Stimulated activated naive CD8-positive, alpha-beta T cell treated with anti-CD3 and anti-CD28 coated beads, Interleukin-15, amount 100 ng/mL, for 72 hours (primary cell): ENCODE measurements around the gene FAM72A.
"Not testable (repeated sequence)": the region's sequence is repeated elsewhere in the genome, so short reads cannot be mapped to it uniquely, and the experiment has no call there.

Experiments
- ATAC-seq: fragments of 150-1000 bp; cut with Tn5 transposase; 2 replicates; pipeline ENCODE4 v1.10.0; 2021; ENCODE audit warnings: mild to moderate bottlenecking, moderate library complexity
- DNase-seq, 2 donors: peaks; one replicate each; pipeline ENCODE4 v3.0.0; 2021 to 2022
- H3K27ac Mint-ChIP-seq, 2 donors: one replicate each; pipeline ENCODE4 v1.8.0; 2022; ENCODE audit warnings: mild to moderate bottlenecking in 2 of 2, mixed read lengths in 2 of 2, moderate library complexity in 2 of 2
- H3K27me3 Mint-ChIP-seq: one replicate; pipeline ENCODE4 v1.8.0; 2022; ENCODE audit warnings: mixed read lengths
- H3K4me1 Mint-ChIP-seq: one replicate; pipeline ENCODE4 v1.8.0; 2022; ENCODE audit warnings: mild to moderate bottlenecking, mixed read lengths
- H3K4me3 Mint-ChIP-seq, 2 donors: one replicate each; pipeline ENCODE4 v1.8.0; 2022; ENCODE audit warnings: mild to moderate bottlenecking in 2 of 2, mixed read lengths in 2 of 2, moderate library complexity in 1 of 2
- H3K9me3 Mint-ChIP-seq, 2 donors: one replicate each; pipeline ENCODE4 v1.8.0; 2022; ENCODE audit warnings: mixed read lengths in 2 of 2

FAM72A gene

GRCh38 chr1:206182368-206183317 lies 20.0 kb downstream of the FAM72A start:
- not testable (repeated sequence) for ATAC-seq, H3K9me3 Mint-ChIP-seq, H3K27me3 Mint-ChIP-seq, DNase-seq, H3K27ac Mint-ChIP-seq, H3K4me3 Mint-ChIP-seq, H3K4me1 Mint-ChIP-seq

- H3K4me1 Mint-ChIP-seq, DNase-seq, ATAC-seq, H3K9me3 Mint-ChIP-seq, H3K27me3 Mint-ChIP-seq, H3K27ac Mint-ChIP-seq, H3K4me3 Mint-ChIP-seq: not testable (repeated sequence)
Observed at GRCh38 chr1:206179666-206180065, 23.0 kb downstream of the FAM72A start.

- not testable (repeated sequence) for H3K27me3 Mint-ChIP-seq, H3K4me1 Mint-ChIP-seq, H3K27ac Mint-ChIP-seq, H3K4me3 Mint-ChIP-seq, ATAC-seq, H3K9me3 Mint-ChIP-seq, DNase-seq
Observed at GRCh38 chr1:206178061-206178989, 24.3 kb downstream of the FAM72A start.

- not testable (repeated sequence) for H3K4me3 Mint-ChIP-seq, H3K27me3 Mint-ChIP-seq, ATAC-seq, H3K9me3 Mint-ChIP-seq, H3K27ac Mint-ChIP-seq, H3K4me1 Mint-ChIP-seq, DNase-seq
Observed at GRCh38 chr1:206176114-206176502, 26.5 kb downstream of the FAM72A start.

DNA sequence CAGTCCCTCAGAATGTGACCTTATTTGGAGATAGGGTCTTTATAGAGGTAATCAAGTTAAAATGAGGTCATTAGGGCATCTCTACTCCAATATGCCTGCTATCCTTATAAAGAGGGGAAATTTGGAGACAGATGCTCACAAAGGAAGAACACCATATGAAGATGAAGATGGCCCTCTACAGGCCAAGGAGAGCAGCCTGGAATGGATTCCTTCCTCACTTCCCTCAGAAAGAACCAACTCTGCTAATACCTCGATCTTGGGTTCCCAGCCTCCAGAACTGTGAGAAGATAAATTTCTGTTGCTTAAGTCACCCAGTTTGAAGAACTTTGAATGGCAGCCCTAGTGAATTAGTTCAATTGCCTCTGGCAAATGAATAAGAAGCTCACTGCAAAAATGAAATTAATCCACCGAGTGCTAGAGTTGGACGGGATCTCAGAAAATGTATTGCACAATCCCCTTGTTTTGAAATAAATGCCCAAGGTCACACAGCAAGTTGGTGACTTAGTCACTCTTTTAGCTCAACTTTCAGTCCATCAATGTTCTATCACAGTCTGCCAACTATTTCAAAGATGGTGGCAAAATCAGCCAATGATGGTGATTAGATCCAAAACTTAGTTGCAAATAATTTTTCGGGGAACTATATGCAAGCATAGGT lies 27.1 kb downstream of the FAM72A start:
- H3K27ac Mint-ChIP-seq, H3K9me3 Mint-ChIP-seq, H3K4me3 Mint-ChIP-seq, H3K27me3 Mint-ChIP-seq, H3K4me1 Mint-ChIP-seq, ATAC-seq, DNase-seq: not testable (repeated sequence)

GRCh38 chr1:206174182-206174868 lies 28.3 kb downstream of the FAM72A start:
- H3K27ac Mint-ChIP-seq, H3K4me1 Mint-ChIP-seq, DNase-seq, H3K4me3 Mint-ChIP-seq, H3K27me3 Mint-ChIP-seq, H3K9me3 Mint-ChIP-seq, ATAC-seq: not testable (repeated sequence)

- H3K4me3 Mint-ChIP-seq, DNase-seq, H3K4me1 Mint-ChIP-seq, H3K27ac Mint-ChIP-seq, ATAC-seq, H3K9me3 Mint-ChIP-seq, H3K27me3 Mint-ChIP-seq: not testable (repeated sequence)
Observed at GRCh38 chr1:206173110-206173719, 29.4 kb downstream of the FAM72A start.

DNA sequence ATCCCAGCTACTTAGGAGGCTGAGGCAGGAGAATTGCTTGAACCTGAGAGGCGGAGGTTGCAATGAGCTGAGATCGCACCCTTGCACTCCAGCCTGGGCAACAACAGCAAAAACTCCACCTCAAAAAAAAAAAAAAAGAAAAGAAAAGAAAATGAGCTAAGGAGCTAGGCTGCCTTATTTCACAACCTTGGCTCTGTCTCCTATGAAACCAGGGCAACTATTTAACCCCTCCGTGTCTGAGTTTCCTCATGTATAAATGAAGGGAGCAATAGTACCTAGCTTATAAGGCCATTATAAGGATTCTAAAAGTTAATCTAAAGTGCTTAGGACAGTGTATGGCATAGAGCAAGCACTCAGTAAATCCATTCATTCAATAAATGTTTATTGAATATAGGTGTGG lies 32.8 kb downstream of the FAM72A start:
- H3K4me1 Mint-ChIP-seq, DNase-seq, H3K9me3 Mint-ChIP-seq, H3K27ac Mint-ChIP-seq, H3K27me3 Mint-ChIP-seq, H3K4me3 Mint-ChIP-seq, ATAC-seq: not testable (repeated sequence)

GRCh38 chr1:206167350-206168029 lies 35.1 kb downstream of the FAM72A start:
- ATAC-seq: peak; percentile 66
- H3K27ac Mint-ChIP-seq, H3K27me3 Mint-ChIP-seq, H3K9me3 Mint-ChIP-seq, H3K4me1 Mint-ChIP-seq, H3K4me3 Mint-ChIP-seq: not testable (repeated sequence)
- DNase-seq: peak in 1 of 2 donors; percentile 13

- no peak for ATAC-seq
- Mint-ChIP-seq H3K4me3 (no peak overlapping the region), H3K27me3 (peaks cover 40% of the 10 kb centered on the region), H3K4me1 (peaks cover 14% of the 10 kb centered on the region), H3K9me3 (peaks cover 0 to 5% of the 10 kb centered on the region in 2 donors), H3K27ac (no peak overlapping the region)
- no peak for DNase-seq
Observed at GRCh38 chr1:206145771-206146290, 56.8 kb downstream of the FAM72A start.

GRCh38 chr1:206144605-206145004 lies 58.0 kb downstream of the FAM72A start:
- H3K9me3 Mint-ChIP-seq: peaks cover 0 to under 1% of the 10 kb centered on the region in 2 donors
- H3K27me3 Mint-ChIP-seq: peaks cover 40% of the 10 kb centered on the region
- ATAC-seq (no peak), DNase-seq (no peak)
- H3K27ac Mint-ChIP-seq: no peak overlapping the region
- no peak overlapping the region for H3K4me3 Mint-ChIP-seq
- peaks cover 15% of the 10 kb centered on the region for H3K4me1 Mint-ChIP-seq

- peaks cover 15% of the 10 kb centered on the region for H3K4me1 Mint-ChIP-seq
- H3K4me3 Mint-ChIP-seq: no peak overlapping the region
- DNase-seq: no peak
- H3K9me3 Mint-ChIP-seq: no peaks in the 10 kb centered on the region
- no peak overlapping the region for H3K27ac Mint-ChIP-seq
- no peak for ATAC-seq
- H3K27me3 Mint-ChIP-seq: peaks cover 46% of the 10 kb centered on the region
Observed at GRCh38 chr1:206143537-206144172, 59.0 kb downstream of the FAM72A start.

- no peak overlapping the region for H3K4me3 Mint-ChIP-seq
- no peak for DNase-seq
- peaks cover 15% of the 10 kb centered on the region for H3K4me1 Mint-ChIP-seq
- peaks cover 54% of the 10 kb centered on the region for H3K27me3 Mint-ChIP-seq
- no peak for ATAC-seq
- H3K9me3 Mint-ChIP-seq: no peaks in the 10 kb centered on the region
- no peak overlapping the region for H3K27ac Mint-ChIP-seq
Observed at GRCh38 chr1:206142770-206143169, 59.9 kb downstream of the FAM72A start.

- H3K4me1 Mint-ChIP-seq: peaks cover 15% of the 10 kb centered on the region
Observed at GRCh38 chr1:206142011-206142410, 60.6 kb downstream of the FAM72A start.

More at GRCh38 chr1:206142011-206142410, 60.6 kb downstream of the FAM72A start:
- no peak overlapping the region for H3K27ac Mint-ChIP-seq
- DNase-seq (no peak), ATAC-seq (no peak)
- peaks cover 53% of the 10 kb centered on the region for H3K27me3 Mint-ChIP-seq
- H3K9me3 Mint-ChIP-seq: no peaks in the 10 kb centered on the region
- no peak overlapping the region for H3K4me3 Mint-ChIP-seq
